GM13976 (cell line): Measurements from ENCODE around the gene PPP3CA.

Source experiments
- DNase-seq: peaks from one replicate; pipeline ENCODE4 v3.0.0; 2012; ENCODE audit warnings: low spot score
- in situ Hi-C: fragments of 300-500 bp; cut with MboI; formaldehyde crosslinking; loops from one replicate; pipeline ENCODE4 v1.12.0; 2022; ENCODE audit warnings: low sequenced_read_pairs, mixed read lengths, inconsistent platforms; ENCODE audit not compliant: unreplicated experiment
- TF ChIP-seq, protein P1 (sequence below): IDR thresholded peaks from 2 replicates; pipeline ENCODE4 v1.5.1; 2012; ENCODE audit warnings: borderline replicate concordance, mild to moderate bottlenecking; ENCODE audit not compliant: insufficient read depth; ENCODE audit errors: extremely low read depth, missing control alignments, control extremely low read depth

Gene PPP3CA

DNA sequence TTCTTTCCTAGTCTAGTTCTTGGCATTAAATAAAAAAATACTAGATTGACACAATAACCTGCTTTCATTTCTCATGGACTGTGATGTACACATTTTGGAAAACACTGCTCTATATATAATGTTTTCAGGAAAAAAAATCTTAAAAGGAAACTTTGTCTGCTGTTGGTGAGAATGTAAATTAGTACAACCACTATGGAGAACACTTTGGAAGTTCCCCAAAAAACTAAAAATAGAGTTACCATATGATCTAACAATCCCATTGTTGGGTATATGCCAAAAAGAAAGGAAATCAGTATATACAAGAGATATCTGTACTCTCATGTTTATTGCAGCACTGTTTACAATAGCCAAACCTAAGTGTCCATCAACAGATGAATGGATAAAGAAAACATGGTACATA is 202.3 kb downstream of the PPP3CA start:
- TF ChIP-seq, protein P1, sequence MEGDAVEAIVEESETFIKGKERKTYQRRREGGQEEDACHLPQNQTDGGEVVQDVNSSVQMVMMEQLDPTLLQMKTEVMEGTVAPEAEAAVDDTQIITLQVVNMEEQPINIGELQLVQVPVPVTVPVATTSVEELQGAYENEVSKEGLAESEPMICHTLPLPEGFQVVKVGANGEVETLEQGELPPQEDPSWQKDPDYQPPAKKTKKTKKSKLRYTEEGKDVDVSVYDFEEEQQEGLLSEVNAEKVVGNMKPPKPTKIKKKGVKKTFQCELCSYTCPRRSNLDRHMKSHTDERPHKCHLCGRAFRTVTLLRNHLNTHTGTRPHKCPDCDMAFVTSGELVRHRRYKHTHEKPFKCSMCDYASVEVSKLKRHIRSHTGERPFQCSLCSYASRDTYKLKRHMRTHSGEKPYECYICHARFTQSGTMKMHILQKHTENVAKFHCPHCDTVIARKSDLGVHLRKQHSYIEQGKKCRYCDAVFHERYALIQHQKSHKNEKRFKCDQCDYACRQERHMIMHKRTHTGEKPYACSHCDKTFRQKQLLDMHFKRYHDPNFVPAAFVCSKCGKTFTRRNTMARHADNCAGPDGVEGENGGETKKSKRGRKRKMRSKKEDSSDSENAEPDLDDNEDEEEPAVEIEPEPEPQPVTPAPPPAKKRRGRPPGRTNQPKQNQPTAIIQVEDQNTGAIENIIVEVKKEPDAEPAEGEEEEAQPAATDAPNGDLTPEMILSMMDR: no peak
- DNase-seq: no peak
- in situ Hi-C loops: no loop called here

DNA sequence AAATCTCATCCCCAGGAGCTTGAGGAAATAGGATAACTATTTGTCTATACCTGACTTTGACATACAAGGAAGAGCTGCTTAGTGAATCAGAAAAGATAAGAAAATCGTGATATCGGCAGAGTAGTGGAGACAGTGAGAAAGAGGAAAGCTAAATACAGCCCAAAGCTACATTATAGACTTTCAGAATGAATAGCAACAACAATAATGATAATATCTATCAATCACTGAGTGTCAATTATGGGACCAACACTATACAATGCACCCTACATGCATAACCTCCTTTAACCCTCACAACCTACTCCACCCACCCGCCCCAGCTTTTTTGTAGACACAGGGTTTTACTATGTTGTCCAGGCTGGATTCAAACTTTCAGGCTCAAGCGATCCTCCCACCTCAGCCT is 205.1 kb downstream of the PPP3CA start:
- no peak for DNase-seq
- in situ Hi-C loops: no loop called here
- TF ChIP-seq, protein P1: no peak

DNA sequence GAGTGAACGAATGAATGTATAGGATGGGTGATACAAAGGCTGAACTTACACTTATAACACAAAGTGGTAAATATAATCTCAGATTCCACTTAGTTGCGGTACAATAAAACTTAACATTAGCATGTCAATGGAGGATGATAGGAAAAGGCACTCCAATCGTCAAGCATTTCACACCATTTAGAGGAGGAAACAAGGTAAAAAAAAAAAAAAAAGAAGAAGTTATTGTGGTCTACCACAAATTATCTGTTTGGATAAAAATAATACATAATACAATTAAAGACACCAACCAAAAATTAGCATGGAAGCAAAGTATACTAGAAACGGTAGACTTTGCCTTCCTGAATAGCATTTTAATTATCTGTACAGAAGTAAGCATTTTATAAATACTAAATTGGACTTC is 205.5 kb downstream of the PPP3CA start:
- TF ChIP-seq, protein P1: no peak
- in situ Hi-C loops: no loop called here
- no peak for DNase-seq

GRCh38 chr4:101141230-101141629 is 206.1 kb downstream of the PPP3CA start:
- TF ChIP-seq, protein P1: no peak
- in situ Hi-C loops: no loop called here
- no peak for DNase-seq

DNA sequence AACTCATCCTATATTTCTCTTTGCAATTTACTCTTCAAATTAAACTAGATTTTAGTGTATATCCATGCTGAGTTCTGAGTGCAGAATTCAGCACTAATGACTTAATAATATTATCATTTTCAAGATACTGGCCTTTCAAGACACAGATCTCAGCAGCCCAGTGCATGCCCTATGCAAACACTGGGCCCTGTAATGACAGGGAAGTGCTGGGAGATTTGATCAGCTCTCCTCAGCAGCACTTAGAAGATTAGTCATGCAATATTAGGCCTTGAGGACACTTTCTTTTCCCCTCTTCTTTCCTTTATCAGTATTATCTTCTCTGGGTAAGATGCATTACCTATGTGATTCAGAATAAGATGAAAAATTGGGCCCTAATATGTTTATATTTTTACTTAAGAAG is 207.1 kb downstream of the PPP3CA start:
- in situ Hi-C loops: no loop called here

DNA sequence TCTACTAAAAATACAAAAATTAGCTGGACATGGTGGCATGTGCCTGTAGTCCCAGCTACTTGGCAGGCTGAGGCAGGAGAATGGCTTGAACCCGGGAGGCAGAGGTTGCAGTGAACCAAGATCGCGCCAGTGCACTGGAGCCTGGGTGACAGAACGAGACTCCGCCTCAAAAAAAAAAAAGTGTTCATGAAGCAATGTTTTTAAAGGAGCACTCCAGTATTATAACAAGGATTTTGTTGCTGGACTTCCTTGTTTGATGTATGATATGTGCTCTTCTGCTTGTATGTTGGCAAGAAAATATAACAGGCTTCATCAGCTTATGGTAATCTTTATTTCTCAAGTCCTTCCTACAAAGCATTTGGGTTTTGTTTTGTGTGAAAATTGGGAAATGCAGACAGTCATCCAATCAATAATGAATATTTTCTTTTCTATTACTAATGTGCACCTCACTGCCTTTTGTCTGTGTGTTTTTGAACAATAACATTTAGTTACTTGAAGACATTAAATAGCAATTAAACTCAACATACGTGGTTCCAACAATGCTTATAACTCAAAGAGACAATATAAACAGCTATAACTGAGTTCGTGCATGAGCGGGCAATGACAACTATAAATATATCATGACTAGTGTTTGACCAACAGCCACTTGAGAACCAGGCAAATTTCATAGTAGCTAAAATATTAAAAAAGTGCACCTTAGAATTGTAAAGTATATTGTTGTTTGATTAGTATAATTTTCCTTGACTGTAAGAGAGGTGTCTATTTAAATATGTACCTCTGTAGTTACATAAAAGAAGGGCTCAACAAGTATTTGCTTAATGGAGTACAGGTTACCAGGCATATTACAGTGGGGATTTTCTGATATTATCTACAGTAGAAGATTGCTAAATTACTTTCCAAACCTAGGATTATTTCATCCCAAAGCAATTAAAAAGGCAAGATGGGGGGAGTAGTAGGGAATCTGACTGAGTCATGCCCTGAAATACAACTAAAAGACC is 210.7 kb downstream of the PPP3CA start:
- in situ Hi-C loops: no loop called here
- TF ChIP-seq, protein P1: no peak
- no peak for DNase-seq

More for the DNA sequence above, 207.1 kb downstream of the PPP3CA start:
- DNase-seq: no peak
- TF ChIP-seq, protein P1: no peak
